A673 (cell line): ENCODE measurements around the gene ADAMTSL2. TPM values are rescaled to one million over a fixed set of nuclear protein-coding genes. Genes with fewer than 3 reads are reported as not detected.

ENCODE experiments used
- BruUV-seq: library from RNA; stranded (reverse); fragments of 400-500 nt; replicated peaks from 2 replicates; lab custom pipeline; 2021; lab: Mats Ljungman, UMichigan
- CTCF ChIA-PET: fragments of 300-600 bp; sonication (Branson Sonifier 250); formaldehyde crosslinking; loops from one replicate; lab custom pipeline; 2022; ENCODE audit warnings: antibody characterized with exemption; lab: Charles Lee
- POLR2A ChIA-PET: fragments of 300-600 bp; sonication (Branson Sonifier 250); formaldehyde crosslinking; loops from one replicate; lab custom pipeline; 2022; ENCODE audit warnings: antibody characterized with exemption; ENCODE audit not compliant: low non-redundant PET; lab: Charles Lee
- DNase-seq: peaks from one replicate; pipeline ENCODE4 v3.0.0-alpha.2; 2015; ENCODE audit warnings: low spot score
- H3K27ac ChIP-seq: fragments of 200-600 bp; sonication (generic); 2 replicates; pipeline ENCODE4 v1.5.1; 2016; ENCODE audit warnings: mixed run types, low read depth, mild to moderate bottlenecking, mixed read lengths, antibody characterized with exemption, low read length; ENCODE audit not compliant: poor library complexity, severe bottlenecking
- H3K27me3 ChIP-seq: fragments of 200-600 bp; sonication (generic); replicated peaks from 2 replicates; pipeline ENCODE4 v1.6.1; 2017; ENCODE audit warnings: mixed run types, low read depth, mild to moderate bottlenecking, mixed read lengths, antibody characterized with exemption, low read length; ENCODE audit not compliant: insufficient read depth, poor library complexity
- H3K36me3 ChIP-seq: fragments of 200-600 bp; sonication (generic); 2 replicates; pipeline ENCODE4 v1.6.1; 2016; ENCODE audit warnings: mixed run types, mild to moderate bottlenecking, mixed read lengths, antibody characterized with exemption, low read length; ENCODE audit not compliant: insufficient read depth, poor library complexity, severe bottlenecking
- H3K4me1 ChIP-seq: fragments of 200-600 bp; sonication (generic); 2 replicates; pipeline ENCODE4 v1.6.1; 2017; ENCODE audit warnings: mixed run types, mild to moderate bottlenecking, mixed read lengths, antibody characterized with exemption, low read length; ENCODE audit not compliant: insufficient read depth, poor library complexity, severe bottlenecking
- H3K4me3 ChIP-seq: fragments of 200-600 bp; sonication (generic); 2 replicates; pipeline ENCODE4 v1.5.1; 2016; ENCODE audit warnings: low read depth, mixed run types, mild to moderate bottlenecking, mixed read lengths, low read length; ENCODE audit not compliant: poor library complexity, severe bottlenecking
- H3K9me3 ChIP-seq: fragments of 200-600 bp; sonication (generic); 2 replicates; pipeline ENCODE4 v1.6.1; 2016; ENCODE audit warnings: mixed run types, low read depth, mild to moderate bottlenecking, mixed read lengths, antibody characterized with exemption, low read length; ENCODE audit not compliant: poor library complexity, severe bottlenecking
- CTCF ChIP-seq: fragments of 300-800, 200-600 bp; sonication (generic); conservative IDR thresholded peaks from 2 replicates; pipeline ENCODE4 v1.5.1; 2017; ENCODE audit warnings: low read depth, mild to moderate bottlenecking, antibody characterized with exemption, low read length, moderate library complexity, mixed read lengths
- EZH2 ChIP-seq: fragments of 200-600 bp; sonication (generic); IDR thresholded peaks from 2 replicates; pipeline ENCODE4 v1.6.1; 2017; ENCODE audit warnings: borderline replicate concordance, low read depth, mild to moderate bottlenecking, mixed read lengths, antibody characterized with exemption, low read length; ENCODE audit not compliant: poor library complexity, severe bottlenecking
- intact Hi-C: fragments of 100-400 bp; cut with micrococcal nuclease; formaldehyde crosslinking; loops from one replicate; pipeline ENCODE4 v1.10.0; 2022; ENCODE audit not compliant: unreplicated experiment
- total RNA-seq: library from RNA; stranded (reverse); gene quantifications from 2 replicates; pipeline ENCODE4 v1.2.3, GENCODE V29; 2021

Gene ADAMTSL2
- total RNA-seq, 1 experiment from 2014 or later, result 0.06 TPM

GRCh38 chr9:133545494-133546286, 11.2 kb downstream of the ADAMTSL2 start:
- ChIA-PET CTCF (no interaction called here), POLR2A (no interaction called here)
- H3K4me1 ChIP-seq, result no peaks in the 10 kb centered on the region
- no peaks in the 10 kb centered on the region for H3K9me3 ChIP-seq
- H3K27ac ChIP-seq, result no peak overlapping the region
- no TSS peak for BruUV-seq
- no peak overlapping the region for H3K4me3 ChIP-seq
- TF ChIP-seq EZH2 (no peak), CTCF (no peak)
- no peak for DNase-seq
- H3K27me3 ChIP-seq, result no peaks in the 10 kb centered on the region
- H3K36me3 ChIP-seq, result no peaks in the 10 kb centered on the region
- intact Hi-C loops, result no loop called here

GRCh38 chr9:133546287-133546680, 11.8 kb downstream of the ADAMTSL2 start:
- no peaks in the 10 kb centered on the region for H3K36me3 ChIP-seq
- TF ChIP-seq EZH2 (no peak), CTCF (no peak)
- no peak overlapping the region for H3K27ac ChIP-seq
- ChIA-PET POLR2A (no interaction called here), CTCF (no interaction called here)
- no peak overlapping the region for H3K4me3 ChIP-seq
- H3K9me3 ChIP-seq, result no peaks in the 10 kb centered on the region
- no peak for DNase-seq
- H3K4me1 ChIP-seq, result no peaks in the 10 kb centered on the region
- H3K27me3 ChIP-seq, result no peaks in the 10 kb centered on the region
- no TSS peak for BruUV-seq
- intact Hi-C loops, result no loop called here

GRCh38 chr9:133547116-133547515, 12.6 kb downstream of the ADAMTSL2 start:
- Histone ChIP-seq H3K9me3 (no peaks in the 10 kb centered on the region), H3K4me3 (no peak overlapping the region), H3K27ac (no peak overlapping the region), H3K36me3 (no peaks in the 10 kb centered on the region), H3K27me3 (no peaks in the 10 kb centered on the region), H3K4me1 (no peaks in the 10 kb centered on the region)
- POLR2A ChIA-PET, result no interaction called here
- CTCF ChIA-PET, result no interaction called here
- intact Hi-C loops, result no loop called here
- no peak for DNase-seq
- no TSS peak for BruUV-seq
- TF ChIP-seq EZH2 (no peak), CTCF (no peak)
